ENCODE measurements around the gene ZSCAN30. TPM values are rescaled to one million over a fixed set of nuclear protein-coding genes. Genes with fewer than 3 reads are reported as not detected.

Gene ZSCAN30
- total RNA-seq, 1 donor from 2014 or later: 18.9 TPM

DNA sequence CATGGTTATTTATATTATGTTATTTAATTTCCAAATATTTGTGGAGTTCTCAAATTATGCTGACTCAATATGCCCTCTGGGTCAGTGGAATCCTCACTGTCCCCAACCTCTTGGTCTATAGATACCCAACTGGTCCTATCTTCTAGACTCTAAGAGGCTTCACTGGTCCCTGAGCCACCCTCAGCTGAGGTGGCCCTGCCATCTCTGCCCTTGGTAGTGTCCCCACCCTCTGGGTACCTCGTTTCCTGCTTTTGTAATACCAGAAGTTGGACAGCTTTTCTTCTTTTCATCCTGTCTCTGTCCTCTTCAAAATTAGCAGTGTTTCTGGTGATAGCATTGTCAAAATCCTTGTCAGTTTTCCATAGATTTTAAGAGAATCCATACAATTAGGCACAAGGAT, 11.9 kb downstream of the ZSCAN30 start:
- ATAC-seq: no peak
- Histone ChIP-seq H3K9me3 (no peaks in the 10 kb centered on the region), H3K36me3 (no peaks in the 10 kb centered on the region), H3K4me3 (no peak overlapping the region), H3K4me1 (no peaks in the 10 kb centered on the region), H3K27ac (no peak overlapping the region), H3K27me3 (no peaks in the 10 kb centered on the region)
- TF ChIP-seq, protein P1, sequence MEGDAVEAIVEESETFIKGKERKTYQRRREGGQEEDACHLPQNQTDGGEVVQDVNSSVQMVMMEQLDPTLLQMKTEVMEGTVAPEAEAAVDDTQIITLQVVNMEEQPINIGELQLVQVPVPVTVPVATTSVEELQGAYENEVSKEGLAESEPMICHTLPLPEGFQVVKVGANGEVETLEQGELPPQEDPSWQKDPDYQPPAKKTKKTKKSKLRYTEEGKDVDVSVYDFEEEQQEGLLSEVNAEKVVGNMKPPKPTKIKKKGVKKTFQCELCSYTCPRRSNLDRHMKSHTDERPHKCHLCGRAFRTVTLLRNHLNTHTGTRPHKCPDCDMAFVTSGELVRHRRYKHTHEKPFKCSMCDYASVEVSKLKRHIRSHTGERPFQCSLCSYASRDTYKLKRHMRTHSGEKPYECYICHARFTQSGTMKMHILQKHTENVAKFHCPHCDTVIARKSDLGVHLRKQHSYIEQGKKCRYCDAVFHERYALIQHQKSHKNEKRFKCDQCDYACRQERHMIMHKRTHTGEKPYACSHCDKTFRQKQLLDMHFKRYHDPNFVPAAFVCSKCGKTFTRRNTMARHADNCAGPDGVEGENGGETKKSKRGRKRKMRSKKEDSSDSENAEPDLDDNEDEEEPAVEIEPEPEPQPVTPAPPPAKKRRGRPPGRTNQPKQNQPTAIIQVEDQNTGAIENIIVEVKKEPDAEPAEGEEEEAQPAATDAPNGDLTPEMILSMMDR (IDR thresholded peaks at IDR 0.05): no peak
- intact Hi-C loops (cut with DNase I): no loop called here
- no peak for DNase-seq

DNA sequence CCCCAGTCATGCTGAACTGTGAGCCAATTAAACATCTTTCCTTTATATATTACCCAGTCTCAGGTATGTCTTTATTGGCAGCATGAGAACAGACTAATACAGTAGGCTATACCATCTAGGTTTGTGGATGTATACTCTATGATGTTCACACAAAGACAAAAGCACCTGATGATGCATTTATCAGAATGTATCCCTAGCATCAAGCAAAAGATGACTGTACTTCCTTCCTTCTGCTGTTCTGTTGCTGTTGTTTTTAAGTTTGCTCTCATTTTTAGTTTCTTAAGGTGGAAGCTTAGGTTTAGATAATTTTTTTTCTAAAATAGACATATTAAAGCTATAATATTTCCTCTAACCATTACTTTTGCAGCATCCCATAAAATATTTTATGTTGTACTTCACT, 12.4 kb downstream of the ZSCAN30 start:
- intact Hi-C loops (cut with DNase I): no loop called here
- TF ChIP-seq, protein P1 (IDR thresholded peaks at IDR 0.05): no peak

DNA sequence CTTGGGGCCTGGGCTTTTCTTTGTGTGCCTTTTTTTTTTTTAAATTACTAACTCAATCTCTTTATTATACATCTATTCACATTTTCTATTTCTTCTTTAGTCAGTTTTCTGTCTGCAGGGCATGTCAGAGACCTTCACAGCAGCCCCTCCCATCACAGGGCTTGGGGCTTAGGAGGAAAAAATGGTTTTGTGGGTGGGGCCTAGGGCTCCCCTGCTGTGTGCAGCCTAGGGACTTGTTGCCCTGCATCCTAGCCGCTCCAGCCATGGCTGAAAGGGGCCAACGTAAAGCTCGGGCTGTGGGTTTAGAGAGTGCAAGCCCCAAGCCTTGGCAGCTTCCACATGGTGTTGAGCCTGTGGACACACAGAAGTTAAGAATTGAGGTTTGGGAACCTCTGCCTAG, 13.8 kb downstream of the ZSCAN30 start:
- Histone ChIP-seq H3K36me3 (no peaks in the 10 kb centered on the region), H3K9me3 (no peaks in the 10 kb centered on the region), H3K27ac (no peak overlapping the region), H3K4me1 (no peaks in the 10 kb centered on the region), H3K4me3 (no peak overlapping the region), H3K27me3 (no peaks in the 10 kb centered on the region)
- intact Hi-C loops (cut with DNase I): no loop called here
- ATAC-seq (no peak), DNase-seq (no peak)
- TF ChIP-seq, protein P1 (IDR thresholded peaks at IDR 0.05): no peak

More for the DNA sequence above, 12.4 kb downstream of the ZSCAN30 start:
- Histone ChIP-seq H3K27ac (no peak overlapping the region), H3K4me3 (no peak overlapping the region), H3K27me3 (no peaks in the 10 kb centered on the region), H3K4me1 (no peaks in the 10 kb centered on the region), H3K9me3 (no peaks in the 10 kb centered on the region), H3K36me3 (no peaks in the 10 kb centered on the region)
- ATAC-seq (no peak), DNase-seq (no peak)

DNA sequence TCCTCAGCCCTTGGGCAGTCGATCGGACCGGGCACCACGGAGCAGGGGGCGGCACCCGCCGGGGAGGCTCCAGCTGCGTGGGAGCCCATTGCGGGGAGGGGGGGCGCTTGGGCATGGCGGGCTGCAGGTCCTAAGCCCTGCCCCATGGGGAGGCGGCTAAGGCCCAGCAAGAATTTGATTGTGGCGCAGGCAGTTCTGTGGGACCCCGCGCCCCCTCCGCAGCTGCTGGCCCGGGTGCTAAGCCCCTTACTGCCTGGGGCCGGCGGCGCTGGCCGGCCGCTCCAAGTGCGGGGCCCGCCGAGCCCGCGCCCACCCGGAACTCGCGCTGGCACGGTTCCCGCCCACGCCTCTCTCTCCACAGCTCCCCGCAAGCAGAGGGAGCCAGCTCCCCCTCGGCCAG, 18.4 kb downstream of the ZSCAN30 start:
- no peaks in the 10 kb centered on the region for H3K27me3 ChIP-seq
- ATAC-seq: no peak
- intact Hi-C loops (cut with DNase I): no loop called here

DNA sequence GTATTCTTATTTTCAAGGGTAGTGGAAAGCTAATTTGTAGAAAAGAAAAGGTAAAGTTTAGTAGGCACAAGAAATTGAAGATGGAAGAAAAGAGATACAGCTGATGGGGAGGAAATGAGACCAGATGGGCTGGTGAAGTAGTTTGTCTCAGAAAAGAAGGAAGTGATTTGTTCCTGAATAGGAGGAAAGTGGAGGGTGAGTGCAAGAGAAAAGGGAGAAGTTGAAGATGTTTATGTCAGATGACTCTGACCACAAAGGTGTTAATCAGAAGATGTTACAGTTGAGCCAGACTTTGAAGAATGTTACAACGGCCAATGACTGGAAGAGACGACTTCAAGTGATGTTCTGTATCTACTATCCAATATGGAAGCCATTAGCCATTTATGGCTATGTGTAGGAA, 21.2 kb downstream of the ZSCAN30 start:
- Histone ChIP-seq H3K27me3 (no peaks in the 10 kb centered on the region), H3K4me3 (no peak overlapping the region), H3K4me1 (no peaks in the 10 kb centered on the region), H3K36me3 (no peaks in the 10 kb centered on the region), H3K27ac (no peak overlapping the region), H3K9me3 (no peaks in the 10 kb centered on the region)
- ATAC-seq (no peak), DNase-seq (no peak)
- intact Hi-C loops (cut with DNase I): no loop called here
- TF ChIP-seq, protein P1 (IDR thresholded peaks at IDR 0.05): no peak

More for the DNA sequence above, 18.4 kb downstream of the ZSCAN30 start:
- DNase-seq: no peak
- Histone ChIP-seq H3K4me3 (no peak overlapping the region), H3K4me1 (no peaks in the 10 kb centered on the region), H3K36me3 (no peaks in the 10 kb centered on the region), H3K27ac (no peak overlapping the region), H3K9me3 (no peaks in the 10 kb centered on the region)
- TF ChIP-seq, protein P1 (IDR thresholded peaks at IDR 0.05): no peak

DNA sequence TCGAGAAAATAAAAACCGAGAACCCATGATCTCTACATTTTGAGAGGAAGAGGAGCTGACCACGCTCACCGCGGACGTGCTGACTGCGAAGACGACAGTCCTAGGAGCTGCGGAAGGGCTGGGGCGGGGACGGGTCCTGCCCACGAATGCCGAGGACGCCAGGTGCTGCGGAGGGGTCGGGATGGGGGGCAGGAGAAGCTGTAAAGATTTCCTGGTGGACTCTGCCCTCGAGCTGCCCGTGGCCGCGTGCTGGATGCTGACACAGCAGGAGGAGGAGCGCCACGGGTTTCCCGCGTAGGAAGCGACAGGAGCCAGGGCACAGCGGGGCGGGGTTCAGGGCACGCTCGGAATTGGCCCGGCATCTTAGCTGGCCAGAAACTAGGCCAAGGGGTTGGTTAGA, 22.2 kb downstream of the ZSCAN30 start:
- H3K9me3 ChIP-seq: no peaks in the 10 kb centered on the region
- H3K4me3 ChIP-seq: peak overlapping the region; percentile 78
- peak overlapping the region; percentile 90 for H3K27ac ChIP-seq
- intact Hi-C loops (cut with DNase I): no loop called here
- H3K27me3 ChIP-seq: no peaks in the 10 kb centered on the region
- DNase-seq (peak; percentile 64), ATAC-seq (no peak)
- TF ChIP-seq, protein P1 (IDR thresholded peaks at IDR 0.05): no peak
- H3K36me3 ChIP-seq: peaks cover 8% of the 10 kb centered on the region
- H3K4me1 ChIP-seq: no peaks in the 10 kb centered on the region
